ENCODE results near the gene SCN5A.

Gene SCN5A

DNA sequence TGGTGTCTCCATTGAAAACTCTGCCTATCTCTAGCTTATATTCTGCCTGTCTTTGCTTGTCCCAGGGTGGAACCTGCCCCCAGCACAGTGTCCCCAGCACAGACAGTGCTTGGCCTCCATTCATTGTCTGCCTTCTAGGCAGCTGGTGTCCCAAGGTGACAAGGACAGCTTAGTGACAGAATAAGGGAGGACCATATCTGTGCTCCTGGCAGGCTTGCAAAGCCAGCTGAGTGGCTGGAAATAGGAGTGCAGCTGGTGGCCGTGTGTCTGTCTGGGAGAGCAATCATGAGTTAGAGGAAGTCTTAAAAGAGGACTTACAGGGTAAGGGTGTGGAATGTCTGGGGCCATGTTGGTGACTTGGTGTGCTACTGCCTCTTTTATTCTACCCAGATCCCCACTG, 33.4 kb downstream of the SCN5A start:
- Histone ChIP-seq H3K4me2 (ENCODE audit: low read length) (no peak overlapping the region), H3K36me3 (replicated peaks; ENCODE audit: low read depth, low read length) (no peaks in the 10 kb centered on the region), H3K9me3 (ENCODE audit: insufficient read depth, low read length) (no peaks in the 10 kb centered on the region), H4K20me1 (ENCODE audit: insufficient read depth, low read length) (no peaks in the 10 kb centered on the region), H3K79me2 (ENCODE audit: low read length) (no peaks in the 10 kb centered on the region), H3K27ac (ENCODE audit: low read length) (no peak overlapping the region), H3K9ac (ENCODE audit: low read length) (no peak overlapping the region), H3K4me1 (ENCODE audit: low read length) (no peaks in the 10 kb centered on the region), H2AFZ (ENCODE audit: low read depth, low read length) (no peak overlapping the region), H3K27me3 (ENCODE audit: low read depth, low read length) (peaks cover 31% of the 10 kb centered on the region), H3K4me3 (ENCODE audit: low read length) (no peak overlapping the region)
- TF ChIP-seq CTCF (IDR thresholded peaks at IDR 0.05; ENCODE audit: low read depth, low read length) = no peak
- TF ChIP-seq EZH2phosphoT487 (IDR thresholded peaks at IDR 0.05; ENCODE audit: low read depth) = no peak

GRCh38 chr3:38614651-38615352, 34.7 kb downstream of the SCN5A start:
- H3K4me3 ChIP-seq (ENCODE audit: low read length) = no peak overlapping the region

GRCh38 chr3:38614091-38614490, 35.4 kb downstream of the SCN5A start:
- peaks cover 27% of the 10 kb centered on the region for H3K27me3 ChIP-seq (ENCODE audit: low read depth, low read length)
- no peak overlapping the region for H3K4me2 ChIP-seq (ENCODE audit: low read length)
- H3K4me1 ChIP-seq (ENCODE audit: low read length) = no peaks in the 10 kb centered on the region
- no peak overlapping the region for H2AFZ ChIP-seq (ENCODE audit: low read depth, low read length)
- no peaks in the 10 kb centered on the region for H4K20me1 ChIP-seq (ENCODE audit: insufficient read depth, low read length)
- no peaks in the 10 kb centered on the region for H3K9me3 ChIP-seq (ENCODE audit: insufficient read depth, low read length)
- H3K4me3 ChIP-seq (ENCODE audit: low read length) = no peak overlapping the region
- H3K36me3 ChIP-seq (replicated peaks; ENCODE audit: low read depth, low read length) = no peaks in the 10 kb centered on the region
- no peak for TF ChIP-seq EZH2phosphoT487 (IDR thresholded peaks at IDR 0.05; ENCODE audit: low read depth)
- TF ChIP-seq CTCF (IDR thresholded peaks at IDR 0.05; ENCODE audit: low read depth, low read length) = no peak
- no peak overlapping the region for H3K9ac ChIP-seq (ENCODE audit: low read length)
- no peak overlapping the region for H3K27ac ChIP-seq (ENCODE audit: low read length)
- H3K79me2 ChIP-seq (ENCODE audit: low read length) = no peaks in the 10 kb centered on the region

More at GRCh38 chr3:38614651-38615352, 34.7 kb downstream of the SCN5A start:
- H3K27ac ChIP-seq (ENCODE audit: low read length) = no peak overlapping the region
- no peak overlapping the region for H3K4me2 ChIP-seq (ENCODE audit: low read length)
- no peaks in the 10 kb centered on the region for H4K20me1 ChIP-seq (ENCODE audit: insufficient read depth, low read length)
- no peaks in the 10 kb centered on the region for H3K36me3 ChIP-seq (replicated peaks; ENCODE audit: low read depth, low read length)
- H3K4me1 ChIP-seq (ENCODE audit: low read length) = no peaks in the 10 kb centered on the region
- no peaks in the 10 kb centered on the region for H3K79me2 ChIP-seq (ENCODE audit: low read length)
- no peaks in the 10 kb centered on the region for H3K9me3 ChIP-seq (ENCODE audit: insufficient read depth, low read length)
- no peak overlapping the region for H3K9ac ChIP-seq (ENCODE audit: low read length)
- H2AFZ ChIP-seq (ENCODE audit: low read depth, low read length) = no peak overlapping the region
- H3K27me3 ChIP-seq (ENCODE audit: low read depth, low read length) = peaks cover 31% of the 10 kb centered on the region
- no peak for TF ChIP-seq EZH2phosphoT487 (IDR thresholded peaks at IDR 0.05; ENCODE audit: low read depth)
- no peak for TF ChIP-seq CTCF (IDR thresholded peaks at IDR 0.05; ENCODE audit: low read depth, low read length)

GRCh38 chr3:38613426-38613825, 36.1 kb downstream of the SCN5A start:
- H3K27ac ChIP-seq (ENCODE audit: low read length) = no peak overlapping the region
- H3K4me2 ChIP-seq (ENCODE audit: low read length) = no peak overlapping the region
- no peak overlapping the region for H3K4me3 ChIP-seq (ENCODE audit: low read length)
- no peaks in the 10 kb centered on the region for H3K4me1 ChIP-seq (ENCODE audit: low read length)
- no peaks in the 10 kb centered on the region for H3K79me2 ChIP-seq (ENCODE audit: low read length)
- no peak overlapping the region for H3K9ac ChIP-seq (ENCODE audit: low read length)
- no peaks in the 10 kb centered on the region for H4K20me1 ChIP-seq (ENCODE audit: insufficient read depth, low read length)
- no peaks in the 10 kb centered on the region for H3K9me3 ChIP-seq (ENCODE audit: insufficient read depth, low read length)
- H3K36me3 ChIP-seq (replicated peaks; ENCODE audit: low read depth, low read length) = no peaks in the 10 kb centered on the region
- no peak overlapping the region for H2AFZ ChIP-seq (ENCODE audit: low read depth, low read length)
- TF ChIP-seq EZH2phosphoT487 (IDR thresholded peaks at IDR 0.05; ENCODE audit: low read depth) = no peak
- no peak for TF ChIP-seq CTCF (IDR thresholded peaks at IDR 0.05; ENCODE audit: low read depth, low read length)
- peaks cover 27% of the 10 kb centered on the region for H3K27me3 ChIP-seq (ENCODE audit: low read depth, low read length)

All from OCI-LY3 (cell line).